GM10248 (cell line): ENCODE measurements around the gene TAPBP.

ENCODE experiments used
- CTCF ChIA-PET: fragments of 300-600 bp; sonication (Branson Sonifier 250); formaldehyde crosslinking; extraction: SDS; loops from one replicate; lab custom pipeline; 2021; ENCODE audit warnings: antibody characterized with exemption; lab: Yijun Ruan, JAX
- POLR2A ChIA-PET: fragments of 350-650 bp; sonication (Branson Sonifier 250); formaldehyde crosslinking; extraction: SDS; loops from one replicate; lab custom pipeline; 2020; ENCODE audit warnings: antibody characterized with exemption; lab: Yijun Ruan, JAX
- DNase-seq: peaks from one replicate; pipeline ENCODE4 v3.0.0; 2012; ENCODE audit errors: extremely low spot score
- TF ChIP-seq, protein P1 (sequence below): IDR thresholded peaks from 2 replicates; pipeline ENCODE4 v1.5.1; 2012; ENCODE audit warnings: mild to moderate bottlenecking, low read depth; ENCODE audit errors: extremely low read depth, missing control alignments, control extremely low read depth

Gene TAPBP

DNA sequence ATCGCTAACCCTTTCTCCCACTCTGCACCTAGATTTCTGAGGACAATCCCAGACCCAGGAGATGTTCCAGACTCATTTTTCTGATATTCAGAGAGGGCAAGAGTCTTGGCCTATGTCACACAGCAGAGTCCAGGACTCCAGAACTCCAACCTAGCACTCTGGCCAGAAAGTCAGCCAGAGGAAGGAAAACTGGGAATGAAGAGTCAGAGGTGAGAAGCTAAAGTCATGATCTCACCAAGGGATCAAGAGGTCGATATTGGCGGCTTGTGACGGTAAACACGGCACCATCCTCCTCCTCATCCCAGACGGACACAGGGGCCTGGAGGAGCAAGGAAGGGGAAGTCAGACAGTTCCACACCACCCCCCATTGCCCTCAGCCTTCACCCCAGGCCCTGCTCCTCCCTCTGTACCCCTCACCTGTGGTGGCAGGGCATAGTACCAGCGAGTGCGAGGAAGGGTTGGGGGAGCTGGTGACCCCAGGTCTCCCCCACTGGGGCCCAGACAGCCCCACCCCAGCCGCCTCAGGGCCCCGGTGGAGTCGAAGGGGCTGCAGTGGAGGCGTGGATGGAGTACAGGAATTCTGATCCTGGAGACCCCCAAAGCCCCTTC is 17.0 kb downstream of the TAPBP start:
- ChIA-PET CTCF (interaction anchor here (1.6 to 2.1 kb wide), 2 partner anchors 18 to 19 kb away, joined by 6 to 8 read pairs; partner anchors contain the start of gene B3GALT4), POLR2A (interaction anchor here (1.3 to 3.3 kb wide), 2 partner anchors 20 to 21 kb away, joined by 6 to 17 read pairs; partner anchors contain the start of genes B3GALT4 and ZBTB22)
- no peak for DNase-seq
- TF ChIP-seq, protein P1, sequence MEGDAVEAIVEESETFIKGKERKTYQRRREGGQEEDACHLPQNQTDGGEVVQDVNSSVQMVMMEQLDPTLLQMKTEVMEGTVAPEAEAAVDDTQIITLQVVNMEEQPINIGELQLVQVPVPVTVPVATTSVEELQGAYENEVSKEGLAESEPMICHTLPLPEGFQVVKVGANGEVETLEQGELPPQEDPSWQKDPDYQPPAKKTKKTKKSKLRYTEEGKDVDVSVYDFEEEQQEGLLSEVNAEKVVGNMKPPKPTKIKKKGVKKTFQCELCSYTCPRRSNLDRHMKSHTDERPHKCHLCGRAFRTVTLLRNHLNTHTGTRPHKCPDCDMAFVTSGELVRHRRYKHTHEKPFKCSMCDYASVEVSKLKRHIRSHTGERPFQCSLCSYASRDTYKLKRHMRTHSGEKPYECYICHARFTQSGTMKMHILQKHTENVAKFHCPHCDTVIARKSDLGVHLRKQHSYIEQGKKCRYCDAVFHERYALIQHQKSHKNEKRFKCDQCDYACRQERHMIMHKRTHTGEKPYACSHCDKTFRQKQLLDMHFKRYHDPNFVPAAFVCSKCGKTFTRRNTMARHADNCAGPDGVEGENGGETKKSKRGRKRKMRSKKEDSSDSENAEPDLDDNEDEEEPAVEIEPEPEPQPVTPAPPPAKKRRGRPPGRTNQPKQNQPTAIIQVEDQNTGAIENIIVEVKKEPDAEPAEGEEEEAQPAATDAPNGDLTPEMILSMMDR = no peak

DNA sequence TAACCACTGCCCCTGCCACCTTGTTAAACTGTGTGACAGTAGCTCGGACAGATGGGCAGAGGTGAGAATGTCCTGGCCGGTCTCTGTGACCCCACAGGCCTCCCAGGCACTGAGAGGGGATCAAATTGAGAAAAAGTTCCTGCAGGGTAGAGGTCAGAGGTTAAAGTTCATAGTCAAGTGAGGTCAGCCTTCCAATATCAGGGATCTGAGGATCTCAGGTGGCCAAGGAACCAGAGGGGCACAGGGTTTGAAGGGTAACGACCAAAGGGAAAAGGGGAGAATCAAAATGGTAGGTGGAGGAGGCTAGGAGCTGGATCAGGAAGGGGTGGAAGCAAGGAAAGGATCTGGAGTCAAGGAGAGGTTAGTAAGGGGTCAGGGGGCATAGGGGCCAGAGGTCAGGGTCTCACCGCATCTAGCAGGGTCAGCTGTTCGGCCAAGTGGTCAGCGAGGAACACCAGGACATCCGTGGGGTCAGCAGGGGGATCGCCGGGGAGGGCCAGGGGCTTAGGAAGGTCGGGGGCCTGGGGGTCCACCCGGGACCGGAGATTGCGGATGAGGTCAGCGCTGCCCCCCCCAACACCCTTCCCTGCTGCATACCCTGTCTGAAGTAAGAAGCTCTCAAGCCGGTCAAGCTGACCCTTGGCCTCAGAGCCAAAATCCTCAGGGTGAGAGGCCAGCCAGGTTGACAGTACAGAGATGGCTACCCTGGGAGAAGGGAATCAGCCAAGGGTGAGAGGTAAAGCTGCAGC is 18.1 kb downstream of the TAPBP start:
- TF ChIP-seq, protein P1 = no peak
- no peak for DNase-seq
- ChIA-PET POLR2A (interaction anchor here (1.2 kb wide), 1 partner anchor 24 kb away, joined by 4 read pairs; the partner anchor contains the start of genes RPS18 and VPS52), CTCF (interaction anchor here (1.6 kb wide), 1 partner anchor 17 kb away, joined by 6 read pairs; no protein-coding TSS in a partner anchor)

DNA sequence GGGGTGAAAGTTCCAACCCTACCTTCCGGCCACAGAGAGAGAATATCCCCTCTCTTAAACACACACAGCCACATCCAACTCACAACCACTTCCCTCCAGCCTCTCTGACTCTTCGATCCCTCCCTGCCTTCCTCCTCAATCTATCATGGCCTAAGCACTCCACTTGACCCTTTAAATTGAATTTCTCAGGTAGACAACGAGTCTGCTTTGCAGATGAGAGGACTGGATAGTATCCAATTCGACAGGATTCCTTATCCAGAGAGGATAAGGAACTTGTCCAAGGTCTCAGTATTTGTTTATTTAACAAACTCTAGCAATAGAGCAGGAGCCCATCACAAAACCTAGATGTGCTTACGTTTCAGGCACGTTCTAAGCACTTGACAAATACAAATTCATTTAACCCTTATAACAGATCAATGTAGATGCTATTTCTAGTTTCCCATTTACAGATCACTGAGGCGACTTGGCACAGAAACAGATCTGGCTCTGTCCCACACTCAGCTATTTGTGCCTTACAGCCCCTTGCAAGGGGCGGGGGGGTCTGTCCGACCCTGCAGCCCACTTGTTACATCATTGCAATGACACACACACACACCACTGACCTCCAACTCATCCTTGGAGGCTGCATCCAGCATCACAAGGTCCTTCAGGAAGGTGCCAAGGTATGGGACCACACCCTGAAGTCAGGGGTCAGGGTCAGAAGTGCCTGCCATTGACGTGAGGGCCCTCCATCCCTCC is 19.6 kb downstream of the TAPBP start:
- ChIA-PET POLR2A (no interaction called here), CTCF (no interaction called here)
- DNase-seq = no peak
- TF ChIP-seq, protein P1 = no peak

DNA sequence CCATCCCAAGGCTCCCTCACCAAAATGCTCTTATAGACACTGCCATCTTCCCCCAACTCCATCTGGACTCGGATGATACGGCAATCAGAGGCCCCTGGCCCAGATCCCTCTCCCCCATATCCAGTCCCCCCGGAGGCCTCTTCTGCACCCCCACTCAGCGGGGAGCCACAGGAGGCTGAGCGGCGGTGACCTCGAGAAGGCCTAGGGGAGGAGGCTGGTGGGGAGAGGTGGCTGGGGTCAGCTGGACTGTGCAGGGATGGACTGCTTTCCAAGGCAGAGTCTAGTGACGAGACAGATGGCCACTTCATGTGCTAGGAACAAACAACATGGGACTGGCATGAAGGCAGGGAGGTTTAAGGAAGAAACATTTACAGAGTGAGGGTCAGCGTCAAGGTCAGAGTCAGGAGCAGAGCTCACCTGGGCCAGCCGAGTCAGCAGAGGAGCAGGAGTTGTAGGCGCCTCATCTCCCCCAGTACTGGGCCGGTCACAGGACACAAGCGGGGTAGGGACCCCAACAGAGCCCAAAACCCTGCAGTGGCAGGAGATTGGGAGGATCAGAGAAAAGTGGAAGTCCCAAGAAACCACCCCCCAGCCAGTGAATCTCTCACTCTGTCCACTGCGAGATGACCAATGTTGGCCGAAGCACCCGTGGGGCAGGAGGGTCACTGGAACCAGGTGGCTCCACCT is 20.7 kb downstream of the TAPBP start:
- no peak for DNase-seq
- CTCF ChIA-PET = interaction anchor here (2.7 kb wide), 1 partner anchor 16 kb away, joined by 8 read pairs; the partner anchor contains the start of gene B3GALT4
- POLR2A ChIA-PET = no interaction called here
- TF ChIP-seq, protein P1 = no peak

DNA sequence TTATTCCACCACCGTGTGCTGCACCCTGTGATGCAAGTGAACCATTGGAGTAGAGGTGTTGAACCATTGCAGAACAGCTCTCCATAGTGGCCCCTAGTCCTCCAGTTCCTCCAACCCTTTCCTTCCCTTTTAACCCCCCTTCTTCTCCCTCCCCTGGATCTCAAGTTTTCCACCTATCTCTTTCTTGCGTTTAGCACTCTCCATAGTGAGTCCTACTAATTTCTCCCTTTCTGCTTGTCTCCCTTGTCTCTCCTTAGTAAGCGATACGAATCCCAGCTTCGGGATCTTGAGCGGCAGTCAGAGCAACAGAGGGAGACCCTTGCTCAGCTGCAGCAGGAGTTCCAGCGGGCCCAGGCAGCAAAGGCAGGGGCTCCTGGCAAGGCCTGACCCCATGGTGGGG is 23.4 kb downstream of the TAPBP start:
- TF ChIP-seq, protein P1 = no peak
- ChIA-PET CTCF (interaction anchor here (1.2 to 4.1 kb wide), 7 partner anchors 9 to 410 kb away, joined by 3 to 37 read pairs (median 3); partner anchors contain the start of genes B3GALT4, RPS18 and VPS52), POLR2A (interaction anchor here (0.8 kb wide), 1 partner anchor 23 kb away, joined by 4 read pairs; no protein-coding TSS in a partner anchor)
- no peak for DNase-seq
